ENCODE measurements around the gene PRR5.

Gene PRR5

DNA sequence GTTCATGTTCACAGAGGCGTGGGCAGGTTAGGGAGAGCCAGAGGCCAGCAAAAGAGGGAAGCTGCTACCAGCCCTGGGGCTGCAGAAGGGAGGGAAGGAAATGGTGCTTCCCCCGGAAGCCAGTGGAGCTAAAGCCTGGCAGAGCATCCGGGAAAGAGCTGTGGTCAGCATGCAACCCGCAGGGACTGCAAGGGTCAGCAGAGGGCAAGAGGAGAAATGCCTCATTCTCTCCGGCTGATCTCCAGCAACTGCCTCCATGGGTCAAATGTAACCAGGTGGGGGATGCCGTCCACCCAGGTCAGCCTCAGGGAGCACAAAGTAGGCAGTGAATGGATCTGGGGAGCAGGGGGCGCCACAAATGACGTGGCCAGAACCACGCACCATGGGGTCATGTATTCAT lies 36.9 kb upstream of the PRR5 start:
- H3K4me1 ChIP-seq: no peaks in the 10 kb centered on the region
- no peak overlapping the region for H3K4me3 ChIP-seq (ENCODE audit: low read depth, low read length)
- no peak overlapping the region for H3K27ac ChIP-seq
- H3K79me2 ChIP-seq: no peaks in the 10 kb centered on the region
- no peak overlapping the region for H3K4me2 ChIP-seq (ENCODE audit: low read length)
- TF ChIP-seq, protein P1, sequence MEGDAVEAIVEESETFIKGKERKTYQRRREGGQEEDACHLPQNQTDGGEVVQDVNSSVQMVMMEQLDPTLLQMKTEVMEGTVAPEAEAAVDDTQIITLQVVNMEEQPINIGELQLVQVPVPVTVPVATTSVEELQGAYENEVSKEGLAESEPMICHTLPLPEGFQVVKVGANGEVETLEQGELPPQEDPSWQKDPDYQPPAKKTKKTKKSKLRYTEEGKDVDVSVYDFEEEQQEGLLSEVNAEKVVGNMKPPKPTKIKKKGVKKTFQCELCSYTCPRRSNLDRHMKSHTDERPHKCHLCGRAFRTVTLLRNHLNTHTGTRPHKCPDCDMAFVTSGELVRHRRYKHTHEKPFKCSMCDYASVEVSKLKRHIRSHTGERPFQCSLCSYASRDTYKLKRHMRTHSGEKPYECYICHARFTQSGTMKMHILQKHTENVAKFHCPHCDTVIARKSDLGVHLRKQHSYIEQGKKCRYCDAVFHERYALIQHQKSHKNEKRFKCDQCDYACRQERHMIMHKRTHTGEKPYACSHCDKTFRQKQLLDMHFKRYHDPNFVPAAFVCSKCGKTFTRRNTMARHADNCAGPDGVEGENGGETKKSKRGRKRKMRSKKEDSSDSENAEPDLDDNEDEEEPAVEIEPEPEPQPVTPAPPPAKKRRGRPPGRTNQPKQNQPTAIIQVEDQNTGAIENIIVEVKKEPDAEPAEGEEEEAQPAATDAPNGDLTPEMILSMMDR (IDR thresholded peaks at IDR 0.05): no peak
- H3K9ac ChIP-seq: no peak overlapping the region
- H2AFZ ChIP-seq: no peak overlapping the region
- no peaks in the 10 kb centered on the region for H3K36me3 ChIP-seq (ENCODE audit: control insufficient read depth, insufficient read depth, low read length)
- no peaks in the 10 kb centered on the region for H3K27me3 ChIP-seq (ENCODE audit: control insufficient read depth, insufficient read depth, low read length)
- no peaks in the 10 kb centered on the region for H3K9me3 ChIP-seq (ENCODE audit: control insufficient read depth, low read length)

GRCh38 chr22:44666207-44666585 lies 35.8 kb upstream of the PRR5 start:
- H3K36me3 ChIP-seq (ENCODE audit: control insufficient read depth, insufficient read depth, low read length): no peaks in the 10 kb centered on the region
- H2AFZ ChIP-seq: no peak overlapping the region
- no peak overlapping the region for H3K4me3 ChIP-seq (ENCODE audit: low read depth, low read length)
- H3K4me1 ChIP-seq: no peaks in the 10 kb centered on the region
- H3K9ac ChIP-seq: no peak overlapping the region
- H3K9me3 ChIP-seq (ENCODE audit: control insufficient read depth, low read length): no peaks in the 10 kb centered on the region
- no peaks in the 10 kb centered on the region for H3K79me2 ChIP-seq
- no peak overlapping the region for H3K27ac ChIP-seq
- H3K4me2 ChIP-seq (ENCODE audit: low read length): no peak overlapping the region
- no peaks in the 10 kb centered on the region for H3K27me3 ChIP-seq (ENCODE audit: control insufficient read depth, insufficient read depth, low read length)
- TF ChIP-seq, protein P1 (IDR thresholded peaks at IDR 0.05): no peak

GRCh38 chr22:44667276-44667675 lies 34.7 kb upstream of the PRR5 start:
- Histone ChIP-seq H3K27ac (no peak overlapping the region), H3K9ac (no peak overlapping the region), H2AFZ (no peak overlapping the region), H3K9me3 (ENCODE audit: control insufficient read depth, low read length) (no peaks in the 10 kb centered on the region), H3K36me3 (ENCODE audit: control insufficient read depth, insufficient read depth, low read length) (no peaks in the 10 kb centered on the region), H3K27me3 (ENCODE audit: control insufficient read depth, insufficient read depth, low read length) (no peaks in the 10 kb centered on the region), H3K4me1 (no peaks in the 10 kb centered on the region), H3K4me3 (ENCODE audit: low read depth, low read length) (no peak overlapping the region), H3K79me2 (no peaks in the 10 kb centered on the region), H3K4me2 (ENCODE audit: low read length) (no peak overlapping the region)
- TF ChIP-seq, protein P1 (IDR thresholded peaks at IDR 0.05): no peak

GRCh38 chr22:44667829-44668189 lies 34.2 kb upstream of the PRR5 start:
- Histone ChIP-seq H3K27ac (no peak overlapping the region), H2AFZ (peak overlapping the region; percentile 83), H3K4me1 (no peaks in the 10 kb centered on the region), H3K27me3 (ENCODE audit: control insufficient read depth, insufficient read depth, low read length) (no peaks in the 10 kb centered on the region), H3K9me3 (ENCODE audit: control insufficient read depth, low read length) (no peaks in the 10 kb centered on the region), H3K36me3 (ENCODE audit: control insufficient read depth, insufficient read depth, low read length) (no peaks in the 10 kb centered on the region), H3K4me3 (ENCODE audit: low read depth, low read length) (peak overlapping the region; percentile 42), H3K9ac (no peak overlapping the region), H3K4me2 (ENCODE audit: low read length) (peak overlapping the region; percentile 66), H3K79me2 (no peaks in the 10 kb centered on the region)
- TF ChIP-seq, protein P1 (IDR thresholded peaks at IDR 0.05): no peak

DNA sequence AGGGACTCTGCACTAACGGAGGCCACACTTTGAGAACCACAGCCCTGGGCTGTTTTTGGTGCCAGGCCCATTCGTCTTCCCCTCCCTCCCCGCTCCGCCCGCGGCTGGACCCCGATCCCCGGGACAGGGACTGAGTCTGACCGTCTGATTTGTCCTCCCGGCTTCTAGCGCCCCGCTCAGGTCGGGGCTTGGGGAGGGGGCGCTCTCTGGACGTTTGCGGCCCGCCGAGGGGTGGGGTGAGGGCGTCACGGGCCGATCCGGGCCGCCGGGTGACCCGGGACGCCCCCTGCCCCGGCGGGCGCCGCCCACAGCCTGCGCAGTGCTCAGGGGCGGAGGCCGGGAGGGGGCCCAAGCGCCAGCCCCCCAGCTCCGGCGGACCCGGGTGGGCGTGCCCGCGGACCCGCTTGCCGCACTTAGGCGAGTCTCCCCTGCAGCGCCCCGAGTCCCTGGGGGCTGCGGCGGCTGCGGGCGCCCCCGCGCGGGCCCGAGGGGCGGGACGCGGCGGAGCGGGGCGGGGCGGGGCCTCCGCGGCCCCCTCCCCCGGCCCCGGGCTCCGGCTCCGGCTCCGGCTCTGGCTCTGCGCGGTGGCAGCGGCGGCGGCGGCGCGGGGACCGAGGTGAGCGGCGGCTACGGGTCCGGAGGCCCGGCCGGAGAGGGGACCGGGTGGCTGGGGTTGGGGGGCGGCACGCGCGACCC lies 33.7 kb upstream of the PRR5 start:
- Histone ChIP-seq H3K27ac (no peak overlapping the region), H3K27me3 (ENCODE audit: control insufficient read depth, insufficient read depth, low read length) (no peaks in the 10 kb centered on the region), H3K4me2 (ENCODE audit: low read length) (peak overlapping the region; percentile 66), H3K79me2 (no peaks in the 10 kb centered on the region), H3K36me3 (ENCODE audit: control insufficient read depth, insufficient read depth, low read length) (no peaks in the 10 kb centered on the region), H3K4me1 (no peaks in the 10 kb centered on the region), H3K9me3 (ENCODE audit: control insufficient read depth, low read length) (no peaks in the 10 kb centered on the region), H2AFZ (peak overlapping the region; percentile 83), H3K4me3 (ENCODE audit: low read depth, low read length) (peak overlapping the region; percentile 42), H3K9ac (no peak overlapping the region)
- TF ChIP-seq, protein P1 (IDR thresholded peaks at IDR 0.05): no peak
